ENCODE data around the gene CKB. TPM values are rescaled to one million over a fixed set of nuclear protein-coding genes. Genes with fewer than 3 reads are reported as not detected.

CKB gene
- total and polyA plus RNA-seq, 2 donors (not counting 1 experiment from before 2014, with no cell fraction given): 3.1 to 4.7 TPM

DNA sequence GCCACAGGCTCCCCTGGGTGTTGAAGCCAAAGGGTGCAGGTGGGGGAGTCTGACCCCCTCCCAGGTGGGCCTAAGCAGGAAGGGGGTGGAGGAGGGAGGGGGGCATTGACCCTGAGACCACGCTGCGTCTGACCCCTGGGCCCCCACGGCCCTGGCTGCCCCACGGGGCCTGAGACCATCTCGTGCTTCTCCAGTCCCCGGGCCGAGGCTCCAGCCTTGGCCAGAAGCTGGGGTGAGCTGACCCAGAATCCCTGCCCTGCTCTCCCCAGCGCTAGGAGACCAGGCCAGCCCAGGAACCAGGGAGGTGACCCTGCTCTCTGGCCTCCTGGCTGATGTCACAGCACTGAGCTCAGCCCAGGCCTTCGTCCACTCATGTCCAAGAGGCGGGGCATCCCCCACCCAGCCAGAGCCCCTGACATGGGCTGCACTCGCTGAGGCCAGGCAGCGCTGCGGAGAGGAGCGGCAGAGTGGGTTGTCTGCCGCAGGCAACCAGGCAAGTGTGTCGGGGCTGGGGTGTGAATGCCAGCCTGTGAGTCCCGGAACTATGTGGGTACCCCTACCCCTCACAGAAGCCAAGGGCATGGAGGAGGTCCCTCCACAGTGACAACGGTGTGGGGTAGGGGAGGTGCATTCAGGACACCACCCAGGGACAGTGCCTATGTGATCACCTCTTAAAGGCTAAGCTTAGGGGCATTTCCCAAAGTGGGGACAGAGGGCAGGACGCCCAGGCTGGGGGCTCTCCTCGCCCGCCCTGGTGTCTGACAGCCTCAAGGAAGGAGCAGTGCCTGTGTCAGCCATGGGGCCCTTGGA lies 12.7 kb upstream of the CKB start:
- Histone ChIP-seq H4K20me1 (ENCODE audit: control insufficient read depth, insufficient read depth, low read length, poor library complexity, severe bottlenecking) (peaks cover 23% of the 10 kb centered on the region), H3K79me2 (ENCODE audit: control insufficient read depth, insufficient read depth, low read length) (peaks cover 12% of the 10 kb centered on the region), H2AFZ (ENCODE audit: insufficient read depth, low read depth, low read length, poor library complexity, severe bottlenecking) (no peak overlapping the region), H3K4me1 (ENCODE audit: control insufficient read depth in 2 of 2, insufficient read depth in 2 of 2, low read length in 2 of 2) (peaks cover 2 to 10% of the 10 kb centered on the region in 2 donors), H3K9ac (ENCODE audit: low read length) (no peak overlapping the region), H3K27me3 (replicated peaks in 1 of 4; ENCODE audit: control extremely low read depth in 1 of 4, control insufficient read depth in 3 of 4, insufficient read depth in 4 of 4, low read length in 3 of 4) (no peaks in the 10 kb centered on the region), H3K36me3 (replicated peaks in 1 of 2; ENCODE audit: control extremely low read depth in 1 of 2, control insufficient read depth in 1 of 2, extremely low read depth in 1 of 2, insufficient read depth in 2 of 2, low read length in 1 of 2) (peaks cover 0 to 11% of the 10 kb centered on the region in 2 experiments), H3K9me3 (ENCODE audit: control extremely low read depth in 1 of 3, control insufficient read depth in 2 of 3, insufficient read depth in 1 of 3, low read length in 2 of 3) (no peaks in the 10 kb centered on the region), H3K27ac (ENCODE audit: low read length in 2 of 2) (no peak overlapping the region), H3K4me2 (replicated peaks; ENCODE audit: low read depth, low read length, poor library complexity, severe bottlenecking) (no peak overlapping the region), H3K4me3 (ENCODE audit: control extremely low read depth in 1 of 5, extremely low read depth in 1 of 5, insufficient read depth in 1 of 5, low read depth in 2 of 5, low read length in 4 of 5) (no peak overlapping the region)
- ATAC-seq (ENCODE audit: low read depth): no peak
- Mint-ChIP-seq H3K4me3 (no peak overlapping the region), H3K9me3 (ENCODE audit: insufficient read depth) (no peaks in the 10 kb centered on the region), H3K27ac (no peak overlapping the region), H3K27me3 (no peaks in the 10 kb centered on the region), H3K4me1 (peaks cover 10% of the 10 kb centered on the region)
- no peak for DNase-seq
- 94% methylated on average over 17 of the region's 21 CpGs for WGBS (ENCODE audit: insufficient coverage)
- intact Hi-C loops (cut with micrococcal nuclease): no loop called here
- TF ChIP-seq CTCF (IDR thresholded peaks at IDR 0.05) (no peak), EZH2 (IDR thresholded peaks at IDR 0.05; ENCODE audit: borderline replicate concordance, insufficient read depth, low read depth, low read length, poor library complexity, severe bottlenecking) (no peak)
- POLR2A ChIA-PET: no interaction called here
- CTCF ChIA-PET: interaction anchor here (0.8 to 6.0 kb wide), 3 partner anchors 12 to 16 kb away, joined by 3 to 24 read pairs (median 3); no protein-coding TSS in a partner anchor

- CTCF ChIA-PET: interaction anchor here (0.8 to 6.0 kb wide), 3 partner anchors 12 to 17 kb away, joined by 3 to 24 read pairs (median 3); no protein-coding TSS in a partner anchor
- H3K9ac ChIP-seq (ENCODE audit: low read length): no peak overlapping the region
- Mint-ChIP-seq H3K4me1 (peaks cover 17% of the 10 kb centered on the region), H3K27ac (no peak overlapping the region), H3K9me3 (ENCODE audit: insufficient read depth) (no peaks in the 10 kb centered on the region), H3K4me3 (no peak overlapping the region), H3K27me3 (no peaks in the 10 kb centered on the region)
- no peak overlapping the region for H2AFZ ChIP-seq (ENCODE audit: insufficient read depth, low read depth, low read length, poor library complexity, severe bottlenecking)
- POLR2A ChIA-PET: no interaction called here
- peaks cover 19% of the 10 kb centered on the region for H3K79me2 ChIP-seq (ENCODE audit: control insufficient read depth, insufficient read depth, low read length)
- H3K4me3 ChIP-seq (ENCODE audit: control extremely low read depth in 1 of 5, extremely low read depth in 1 of 5, insufficient read depth in 1 of 5, low read depth in 2 of 5, low read length in 4 of 5): no peak overlapping the region
- intact Hi-C loops (cut with micrococcal nuclease): no loop called here
- H3K9me3 ChIP-seq (ENCODE audit: control extremely low read depth in 1 of 3, control insufficient read depth in 2 of 3, insufficient read depth in 1 of 3, low read length in 2 of 3): no peaks in the 10 kb centered on the region
- H3K27me3 ChIP-seq (replicated peaks in 1 of 4; ENCODE audit: control extremely low read depth in 1 of 4, control insufficient read depth in 3 of 4, insufficient read depth in 4 of 4, low read length in 3 of 4): no peaks in the 10 kb centered on the region
- no peak for ATAC-seq (ENCODE audit: low read depth)
- no peak for TF ChIP-seq EZH2 (IDR thresholded peaks at IDR 0.05; ENCODE audit: borderline replicate concordance, insufficient read depth, low read depth, low read length, poor library complexity, severe bottlenecking)
- TF ChIP-seq CTCF (IDR thresholded peaks at IDR 0.05): no peak
- H3K27ac ChIP-seq (ENCODE audit: low read length in 2 of 2): no peak overlapping the region
- no peak for DNase-seq
- over 99% methylated on average over 18 of the region's 22 CpGs for WGBS (ENCODE audit: insufficient coverage)
- H3K4me1 ChIP-seq (ENCODE audit: control insufficient read depth in 2 of 2, insufficient read depth in 2 of 2, low read length in 2 of 2): peaks cover 8 to 17% of the 10 kb centered on the region in 2 donors
- H3K4me2 ChIP-seq (replicated peaks; ENCODE audit: low read depth, low read length, poor library complexity, severe bottlenecking): no peak overlapping the region
- H4K20me1 ChIP-seq (ENCODE audit: control insufficient read depth, insufficient read depth, low read length, poor library complexity, severe bottlenecking): peaks cover 30% of the 10 kb centered on the region
- H3K36me3 ChIP-seq (replicated peaks in 1 of 2; ENCODE audit: control extremely low read depth in 1 of 2, control insufficient read depth in 1 of 2, extremely low read depth in 1 of 2, insufficient read depth in 2 of 2, low read length in 1 of 2): peaks cover 0 to 11% of the 10 kb centered on the region in 2 experiments
Measured at GRCh38 chr14:103534576-103535061, 12.0 kb upstream of the CKB start.
